GM10847 (cell line): ENCODE results near the gene GALNT10.

Experiments
- POLR2A ChIP-seq: IDR thresholded peaks from 2 replicates; pipeline ENCODE4 v1.6.1; 2011; ENCODE audit not compliant: insufficient read length; ENCODE audit errors: extremely low read depth

GALNT10 gene

GRCh38 chr5:154258531-154259217 lies 68.1 kb downstream of the GALNT10 start:
- TF ChIP-seq POLR2A = no peak

- TF ChIP-seq POLR2A = no peak
Measured at GRCh38 chr5:154260224-154260927, 69.8 kb downstream of the GALNT10 start.

GRCh38 chr5:154262342-154262741 lies 71.8 kb downstream of the GALNT10 start:
- no peak for TF ChIP-seq POLR2A

DNA sequence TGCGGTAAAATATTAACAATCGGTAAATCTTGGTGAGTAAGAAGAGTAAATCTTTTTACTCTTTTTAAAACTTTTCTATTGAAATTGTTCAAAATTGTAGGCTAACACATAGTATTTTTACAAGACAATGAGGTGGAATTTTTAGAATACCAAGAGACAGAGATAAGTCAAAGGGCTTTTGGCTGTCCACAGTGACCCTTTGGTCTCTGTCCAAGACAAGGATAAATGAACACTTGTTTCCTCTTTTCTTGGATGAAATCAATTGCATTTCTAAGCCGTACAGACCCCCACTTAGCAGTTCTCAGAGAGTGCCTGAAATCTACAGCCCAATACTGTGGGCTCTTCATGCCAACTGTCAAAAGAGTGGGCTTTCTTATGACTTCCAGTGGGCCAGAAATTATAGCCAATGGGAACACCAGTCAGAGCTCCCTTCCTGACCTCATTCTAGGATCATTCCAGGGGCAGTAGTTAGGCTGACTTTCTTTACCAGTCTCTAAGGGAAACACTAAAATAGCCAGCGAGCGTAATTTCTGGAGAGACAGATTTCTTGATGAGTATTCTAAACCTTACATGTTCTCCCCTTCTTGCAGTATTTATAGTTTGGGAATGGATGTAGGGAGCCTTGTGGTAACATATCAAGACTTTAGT lies 74.1 kb downstream of the GALNT10 start:
- TF ChIP-seq POLR2A = no peak

- TF ChIP-seq POLR2A = no peak
Measured at GRCh38 chr5:154265197-154265773, 74.8 kb downstream of the GALNT10 start.

- no peak for TF ChIP-seq POLR2A
Measured at GRCh38 chr5:154267516-154267915, 77.0 kb downstream of the GALNT10 start.

- no peak for TF ChIP-seq POLR2A
Measured at GRCh38 chr5:154268073-154268472, 77.5 kb downstream of the GALNT10 start.

- no peak for TF ChIP-seq POLR2A
Measured at GRCh38 chr5:154269414-154269813, 78.9 kb downstream of the GALNT10 start.

- TF ChIP-seq POLR2A = no peak
Measured at GRCh38 chr5:154271466-154271865, 80.9 kb downstream of the GALNT10 start.

- no peak for TF ChIP-seq POLR2A
Measured at GRCh38 chr5:154271936-154272514, 81.5 kb downstream of the GALNT10 start.

DNA sequence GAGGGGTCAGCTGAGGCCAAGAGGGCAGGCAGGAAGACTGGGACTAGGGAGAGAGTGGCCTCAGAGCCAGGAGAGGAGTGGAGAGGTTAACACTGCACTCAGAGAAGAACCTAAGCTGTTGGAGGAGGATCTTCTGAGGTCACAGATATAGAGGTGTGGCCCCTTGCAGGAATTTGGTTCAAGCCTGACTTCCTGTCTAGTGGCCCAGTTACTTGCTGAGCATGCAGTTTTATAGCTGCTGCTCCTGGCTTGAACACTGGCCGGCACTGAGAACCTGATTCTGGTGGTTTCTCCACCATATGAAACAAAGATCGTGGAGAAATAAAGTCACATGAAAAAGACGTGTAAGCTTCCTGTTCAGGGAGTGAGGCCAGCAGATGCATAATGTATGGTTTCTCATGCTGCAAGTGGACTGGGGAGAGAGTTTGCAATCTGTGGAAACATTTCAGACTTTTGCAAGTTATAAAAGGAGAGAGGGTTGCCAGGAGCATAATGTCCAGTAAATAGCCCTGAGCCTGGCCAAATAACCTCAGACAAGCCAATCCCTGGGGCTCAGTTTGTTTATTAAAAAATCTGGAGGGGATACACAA lies 82.6 kb downstream of the GALNT10 start:
- no peak for TF ChIP-seq POLR2A

DNA sequence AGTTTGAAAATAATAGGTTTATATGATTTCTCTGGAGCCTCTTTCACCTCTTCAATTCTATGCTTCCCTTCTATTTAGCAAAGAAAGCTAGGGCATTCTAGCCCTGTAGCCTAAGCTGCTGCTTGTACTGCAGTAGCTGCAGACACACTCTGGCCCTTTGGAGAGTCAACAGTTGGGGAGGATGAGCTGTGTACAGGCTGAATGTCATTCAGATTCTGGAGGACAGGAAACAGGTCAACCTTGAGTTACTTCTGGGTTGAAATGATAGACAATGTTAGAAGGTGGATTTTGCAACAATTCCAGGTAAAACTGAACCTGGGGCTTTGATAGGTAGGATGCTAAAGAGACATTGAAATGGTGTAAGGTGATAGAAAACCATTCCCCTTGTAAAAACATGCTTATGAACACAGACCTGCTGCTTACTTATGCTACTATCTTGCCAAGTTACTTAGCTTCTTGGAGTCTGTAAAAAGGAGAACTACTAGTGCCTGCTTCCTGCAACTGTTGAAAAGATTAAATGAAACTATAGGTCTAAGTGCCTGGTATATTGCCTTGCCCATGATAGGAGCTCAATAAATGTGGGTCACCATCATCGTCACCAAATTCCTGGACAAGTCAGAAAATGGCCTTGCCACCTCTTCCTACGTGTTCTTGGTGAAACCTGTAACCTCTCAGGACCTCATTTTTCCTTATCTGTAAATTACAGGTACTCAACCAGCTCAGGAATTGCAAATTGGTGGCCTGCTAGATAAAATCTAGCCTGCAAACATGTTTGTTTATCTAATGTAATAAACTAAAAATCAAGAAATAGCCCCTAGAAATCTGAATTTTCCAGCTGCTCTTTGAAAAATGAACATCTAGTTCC lies 83.7 kb downstream of the GALNT10 start:
- no peak for TF ChIP-seq POLR2A

DNA sequence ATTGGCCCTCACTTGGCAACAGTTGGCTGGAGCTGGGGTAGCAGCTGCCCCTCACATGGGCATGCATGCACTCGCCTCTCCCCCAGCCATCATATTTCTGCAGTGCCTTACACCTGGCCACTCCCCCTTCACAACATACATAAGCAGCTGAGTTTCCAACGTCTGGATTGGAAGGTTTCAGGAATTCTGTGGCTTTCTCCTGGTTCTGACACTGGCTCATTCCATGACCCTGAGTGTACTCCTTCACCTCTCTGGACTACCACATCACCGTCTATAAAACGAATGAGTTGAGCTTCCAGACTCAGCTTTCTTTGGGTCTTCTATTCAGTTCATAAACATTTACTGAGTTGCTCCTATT lies 84.3 kb downstream of the GALNT10 start:
- no peak for TF ChIP-seq POLR2A

GRCh38 chr5:154275566-154275965 lies 85.0 kb downstream of the GALNT10 start:
- TF ChIP-seq POLR2A = no peak
